ENCODE results near the gene PCSK1N.

DNA sequence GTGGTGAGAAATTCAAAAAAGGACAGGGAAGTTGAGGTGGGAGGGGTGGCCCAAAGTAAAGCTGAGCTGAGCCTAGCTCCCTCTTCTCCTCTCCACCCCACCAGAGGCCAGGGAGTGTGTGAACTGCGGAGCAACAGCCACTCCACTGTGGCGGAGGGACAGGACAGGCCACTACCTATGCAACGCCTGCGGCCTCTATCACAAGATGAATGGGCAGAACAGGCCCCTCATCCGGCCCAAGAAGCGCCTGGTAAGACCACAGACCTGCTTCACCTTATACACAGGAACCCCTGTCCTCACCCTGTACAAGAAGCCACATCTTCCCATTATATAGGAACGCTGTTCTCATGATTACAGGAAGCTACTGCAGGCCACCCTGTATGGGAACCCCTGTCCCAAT lies 43.2 kb downstream of the PCSK1N start:
- TF ChIP-seq, protein P1, sequence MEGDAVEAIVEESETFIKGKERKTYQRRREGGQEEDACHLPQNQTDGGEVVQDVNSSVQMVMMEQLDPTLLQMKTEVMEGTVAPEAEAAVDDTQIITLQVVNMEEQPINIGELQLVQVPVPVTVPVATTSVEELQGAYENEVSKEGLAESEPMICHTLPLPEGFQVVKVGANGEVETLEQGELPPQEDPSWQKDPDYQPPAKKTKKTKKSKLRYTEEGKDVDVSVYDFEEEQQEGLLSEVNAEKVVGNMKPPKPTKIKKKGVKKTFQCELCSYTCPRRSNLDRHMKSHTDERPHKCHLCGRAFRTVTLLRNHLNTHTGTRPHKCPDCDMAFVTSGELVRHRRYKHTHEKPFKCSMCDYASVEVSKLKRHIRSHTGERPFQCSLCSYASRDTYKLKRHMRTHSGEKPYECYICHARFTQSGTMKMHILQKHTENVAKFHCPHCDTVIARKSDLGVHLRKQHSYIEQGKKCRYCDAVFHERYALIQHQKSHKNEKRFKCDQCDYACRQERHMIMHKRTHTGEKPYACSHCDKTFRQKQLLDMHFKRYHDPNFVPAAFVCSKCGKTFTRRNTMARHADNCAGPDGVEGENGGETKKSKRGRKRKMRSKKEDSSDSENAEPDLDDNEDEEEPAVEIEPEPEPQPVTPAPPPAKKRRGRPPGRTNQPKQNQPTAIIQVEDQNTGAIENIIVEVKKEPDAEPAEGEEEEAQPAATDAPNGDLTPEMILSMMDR (conservative IDR thresholded peaks at IDR 0.05; ENCODE audit: low read length) = no peak
- TF ChIP-seq EZH2phosphoT487 (IDR thresholded peaks at IDR 0.05; ENCODE audit: borderline replicate concordance) = no peak

Measured in Loucy (cell line).